K562 (cell line): ENCODE results near the gene IQCE. TPM values are rescaled to one million over a fixed set of nuclear protein-coding genes. Genes with fewer than 3 reads are reported as not detected.
A peak's percentile ranks its signal among the peaks of the same experiment; 100 is the strongest.

ENCODE experiments used
- ATF3 ChIP-seq, 2 experiments: fragments of 450-650 bp in 1 of 2; sonication (generic) in 1 of 2; formaldehyde crosslinking in 1 of 2; IDR thresholded peaks in 1 of 2; conservative IDR thresholded peaks in 1 of 2; 2 replicates each; pipeline versions ENCODE4 v1.6.1 to v1.8.1; 2016 to 2023; ENCODE audit warnings: mild to moderate bottlenecking in 2 of 2, moderate library complexity in 2 of 2, inconsistent platforms in 1 of 2, missing genetic modification reagents in 1 of 2
- C11orf30 ChIP-seq: fragments of 450-650 bp; IDR thresholded peaks from 2 replicates; pipeline ENCODE4 v1.6.1; 2016; ENCODE audit warnings: low read depth, mild to moderate bottlenecking
- CBFA2T3 ChIP-seq: fragments of 450-650 bp; IDR thresholded peaks from 2 replicates; pipeline ENCODE4 v1.6.1; 2017
- EGR1 ChIP-seq: fragments of 450-650 bp; conservative IDR thresholded peaks from 2 replicates; pipeline ENCODE4 v1.6.1; 2017; ENCODE audit warnings: mild to moderate bottlenecking
- FOS ChIP-seq: IDR thresholded peaks from 3 replicates; pipeline ENCODE4 v1.6.1; 2011; ENCODE audit not compliant: insufficient read length; ENCODE audit errors: extremely low read depth
- FOSL1 ChIP-seq: fragments of 200-800 bp; sonication (Bioruptor generic); conservative IDR thresholded peaks from 2 replicates; pipeline ENCODE4 v1.6.1; 2016; ENCODE audit warnings: missing genetic modification characterization, missing compliant biosample characterization
- JUN ChIP-seq, 2 experiments: sonication (generic) in 1 of 2; formaldehyde crosslinking in 1 of 2; IDR thresholded peaks; 2 replicates each; pipeline versions ENCODE4 v1.6.1 to v1.8.0; 2012 to 2022; ENCODE audit warnings: borderline replicate concordance in 2 of 2, mild to moderate bottlenecking in 2 of 2, improper control_type of control experiment in 1 of 2, low read depth in 1 of 2, low read length in 1 of 2, missing genetic modification reagents in 1 of 2
- L3MBTL2 ChIP-seq: fragments of 450-650 bp; IDR thresholded peaks from 2 replicates; pipeline ENCODE4 v1.6.1; 2016; ENCODE audit warnings: mild to moderate bottlenecking, moderate library complexity
- MAFK ChIP-seq: IDR thresholded peaks from 2 replicates; pipeline ENCODE4 v1.6.1; 2011; ENCODE audit warnings: low read length, improper control_type of control experiment
- MAX ChIP-seq: sonication (generic); formaldehyde crosslinking; IDR thresholded peaks from 2 replicates; pipeline ENCODE4 v1.9.0; 2022; ENCODE audit warnings: mild to moderate bottlenecking, missing genetic modification reagents
- SETDB1 ChIP-seq: IDR thresholded peaks from one replicate; pipeline ENCODE4 v1.6.1; 2012; ENCODE audit warnings: low read length, control low read depth, inconsistent platforms
- SMARCA4 ChIP-seq: fragments of 450-650 bp; IDR thresholded peaks from 2 replicates; pipeline ENCODE4 v1.6.1; 2016
- TCF3 ChIP-seq: sonication (generic); formaldehyde crosslinking; IDR thresholded peaks from 2 replicates; pipeline ENCODE4 v1.4.0; 2020; ENCODE audit warnings: mild to moderate bottlenecking, missing genetic modification reagents
- THAP12 ChIP-seq: fragments of 250-450 bp; sonication (Bioruptor Pico); IDR thresholded peaks from 2 replicates; pipeline ENCODE4 v1.9.0; 2021; ENCODE audit warnings: mild to moderate bottlenecking, inconsistent platforms
- ZEB2 ChIP-seq: fragments of 450-650 bp; IDR thresholded peaks from 2 replicates; pipeline ENCODE4 v1.6.1; 2016
- polyA plus RNA-seq, 8 experiments: library from polyadenylated mRNA; depleted of rRNA in 4 of 8; stranded (reverse) in 5 of 8; unstranded in 3 of 8; fragments of >200 nt; fragmentation: Nextera tagmentation in 2 of 8; fragmentation: Illumina TruSeq in 1 of 8; extraction: Ambion mirVana in 2 of 8; extraction: Trizol in 1 of 8; gene quantifications; 2 replicates each; pipeline versions ENCODE4 v1.2.1 to v1.2.3, GENCODE V29; 2011 to 2014; ENCODE audit warnings: inconsistent platforms in 1 of 8, missing spikeins in 1 of 8
- total RNA-seq, 7 experiments: library from RNA; depleted of rRNA in 6 of 7; stranded (reverse); fragments of >200 nt in 6 of 7; fragmentation: Illumina TruSeq in 2 of 7; extraction: Trizol in 2 of 7; gene quantifications; 2 replicates each; pipeline versions ENCODE4 v1.2.1 to v1.2.3, GENCODE V29; 2011 to 2021; ENCODE audit warnings: low replicate concordance in 1 of 7

Gene IQCE
- total and polyA plus RNA-seq, 9 of the 15 experiments (the other 6 are each of a cell fraction or from before 2014, with no cell fraction given): 0.18 to 8.5 (median 4.2) TPM

- TF ChIP-seq ATF3 (IDR thresholded peaks at IDR 0.05): peak; percentile 92
- TF ChIP-seq ATF3 (CRISPR knock-in tag; conservative IDR thresholded peaks at IDR 0.05): no peak
- no peak for TF ChIP-seq C11orf30
- peak; percentile 86 for TF ChIP-seq JUN (IDR thresholded peaks at IDR 0.05; ENCODE audit: borderline replicate concordance, low read depth, low read length)
- no peak for TF ChIP-seq JUN (CRISPR knock-in tag; IDR thresholded peaks at IDR 0.05; ENCODE audit: borderline replicate concordance)
- TF ChIP-seq FOS: peak; percentile 63
- TF ChIP-seq THAP12: no peak
- TF ChIP-seq MAFK: no peak
- peak; percentile 22; the same call in 1 of the 2 replicates for TF ChIP-seq CBFA2T3
- 0 out of 2 replicates have a peak, but pooled peaks have one; percentile 15 for TF ChIP-seq EGR1
- peak; percentile 70 for TF ChIP-seq SMARCA4
- no peak for TF ChIP-seq SETDB1
- peak; percentile 69; the same call in 1 of the 2 replicates for TF ChIP-seq L3MBTL2
- peak; percentile 60; the same call in 1 of the 2 replicates for TF ChIP-seq MAX (CRISPR knock-in tag)
- peak; percentile 13; the same call in 1 of the 2 replicates for TF ChIP-seq TCF3 (CRISPR knock-in tag)
- peak; percentile 96 for TF ChIP-seq FOSL1
- 0 out of 2 replicates have a peak, but pooled peaks have one; percentile 43 for TF ChIP-seq ZEB2
Measured at GRCh38 chr7:2572101-2572842, 13.5 kb downstream of the IQCE start (continued).
